GM12878 (cell line): ENCODE results near the gene EPB41L1. TPM values are rescaled to one million over a fixed set of nuclear protein-coding genes. Genes with fewer than 3 reads are reported as not detected.

Experiments used
- ATAC-seq: fragments of 200-7000 bp; cut with Tn5 transposase; 3 replicates; pipeline ENCODE4 v1.9.1; 2020; ENCODE audit warnings: mild to moderate bottlenecking, moderate library complexity
- BruUV-seq: library from RNA; stranded (reverse); fragments of 400-500 nt; replicated peaks from 2 replicates; lab custom pipeline; 2021; lab: Mats Ljungman, UMichigan
- CTCF ChIA-PET: fragments of 300-600 bp; sonication (Branson Sonifier 250); formaldehyde crosslinking; extraction: SDS; loops from one replicate; lab custom pipeline; 2021; ENCODE audit warnings: inconsistent platforms; lab: Yijun Ruan, JAX
- POLR2A ChIA-PET: fragments of 350-600 bp; formaldehyde crosslinking; extraction: SDS; loops from one replicate; lab custom pipeline; 2021; ENCODE audit warnings: inconsistent platforms; lab: Charles Lee
- RAD21 ChIA-PET: fragments of 300-600 bp; sonication (Branson Sonifier 250); formaldehyde crosslinking; loops from one replicate; lab custom pipeline; 2023; ENCODE audit warnings: antibody characterized with exemption; ENCODE audit not compliant: unreplicated experiment; lab: Charles Lee
- SMC1A ChIA-PET: fragments of 300-600 bp; sonication (Branson Sonifier 250); formaldehyde crosslinking; loops from one replicate; lab custom pipeline; 2023; ENCODE audit not compliant: unreplicated experiment, uncharacterized antibody; lab: Charles Lee
- DNase-seq: peaks from one replicate; pipeline ENCODE4 v3.0.0-alpha.2; 2011; ENCODE audit warnings: low read depth, low spot score
- FAIRE-seq: peaks from 3 replicates; lab custom pipeline; 2011; peaks lifted over from hg19 to GRCh38; lab: Jason Lieb, UNC
- H2AFZ ChIP-seq: 2 replicates; pipeline ENCODE4 v1.6.0; 2011; ENCODE audit warnings: low read depth, low read length, control low read depth; ENCODE audit not compliant: control insufficient read depth
- H3K27ac ChIP-seq: 2 replicates; pipeline ENCODE4 v1.5.1; 2011; ENCODE audit warnings: control low read depth; ENCODE audit not compliant: control insufficient read depth, insufficient read depth
- H3K27me3 ChIP-seq, 2 experiments: replicated peaks in 1 of 2; 2 replicates each; pipeline versions ENCODE4 v1.6.0 to v1.6.1; 2011; ENCODE audit warnings: low read length in 1 of 2; ENCODE audit not compliant: control insufficient read depth in 2 of 2, insufficient read depth in 2 of 2
- H3K36me3 ChIP-seq, 2 experiments: 2 replicates each; pipeline ENCODE4 v1.5.1; 2011; ENCODE audit warnings: low read length in 1 of 2; ENCODE audit not compliant: control insufficient read depth in 2 of 2, insufficient read depth in 2 of 2
- H3K4me1 ChIP-seq: 2 replicates; pipeline ENCODE4 v1.6.1; 2011; ENCODE audit warnings: mild to moderate bottlenecking, low read length, moderate library complexity, mixed read lengths; ENCODE audit not compliant: control insufficient read depth, insufficient read depth
- H3K4me2 ChIP-seq: 2 replicates; pipeline ENCODE4 v1.6.0; 2011; ENCODE audit warnings: control low read depth; ENCODE audit not compliant: control insufficient read depth, insufficient read depth
- H3K4me3 ChIP-seq: fragments of 200-600 bp; sonication (generic); 2 replicates; pipeline ENCODE4 v1.5.1; 2016
- H3K79me2 ChIP-seq: 2 replicates; pipeline ENCODE4 v1.6.0; 2011; ENCODE audit warnings: low read length; ENCODE audit not compliant: control insufficient read depth, insufficient read depth
- H3K9ac ChIP-seq: 2 replicates; pipeline ENCODE4 v1.8.0; 2011; ENCODE audit warnings: low read length, control low read depth, mixed read lengths; ENCODE audit not compliant: control insufficient read depth, insufficient read depth
- H3K9me3 ChIP-seq: replicated peaks from 3 replicates; pipeline ENCODE4 v1.5.1; 2011; ENCODE audit warnings: mild to moderate bottlenecking, low read length; ENCODE audit not compliant: control insufficient read depth, insufficient read depth
- H4K20me1 ChIP-seq: 2 replicates; pipeline ENCODE4 v1.6.0; 2011; ENCODE audit not compliant: control insufficient read depth, insufficient read depth
- CBX5 ChIP-seq: sonication (generic); IDR thresholded peaks from 2 replicates; pipeline ENCODE4 v1.6.1; 2016; ENCODE audit warnings: low read depth, moderate library complexity, mild to moderate bottlenecking, inconsistent platforms
- EED ChIP-seq: sonication (generic); IDR thresholded peaks from 2 replicates; pipeline ENCODE4 v1.6.1; 2016; ENCODE audit warnings: antibody characterized with exemption, low read depth
- GABPA ChIP-seq: IDR thresholded peaks from 2 replicates; pipeline ENCODE4 v1.6.1; 2014; ENCODE audit warnings: antibody characterized with exemption, low read depth, mild to moderate bottlenecking, inconsistent platforms
- MXI1 ChIP-seq: fragments of 150-350 bp; IDR thresholded peaks from 2 replicates; pipeline ENCODE4 v1.6.1; 2011; ENCODE audit warnings: low read depth, mild to moderate bottlenecking, inconsistent platforms, low read length, improper control_type of control experiment
- POLR2AphosphoS5 ChIP-seq: IDR thresholded peaks from 2 replicates; pipeline ENCODE4 v1.6.1; 2011; ENCODE audit warnings: mild to moderate bottlenecking, low read length, inconsistent platforms
- STAT3 ChIP-seq: IDR thresholded peaks from 2 replicates; pipeline ENCODE4 v1.6.1; 2011; ENCODE audit warnings: low read depth, low read length, improper control_type of control experiment
- WGBS: methylation state at CpG from one replicate; pipeline ENCODE4 v1.1.6; 2016; ENCODE audit warnings: low lambda C conversion rate; ENCODE audit not compliant: insufficient replicate concordance, insufficient coverage; ENCODE audit errors: missing lambda C conversion rate; 5-methylcytosine and 5-hydroxymethylcytosine counted together
- in situ Hi-C: fragments of 300-500 bp; cut with MboI; formaldehyde crosslinking; loops from 9 replicates; pipeline ENCODE4 v1.14.3; 2018; ENCODE audit warnings: mixed read lengths
- intact Hi-C: fragments of 100-400 bp; cut with micrococcal nuclease; formaldehyde crosslinking; loops from one replicate; pipeline ENCODE4 v1.14.2; 2022; ENCODE audit not compliant: unreplicated experiment
- polyA plus RNA-seq, 11 experiments: library from polyadenylated mRNA; depleted of rRNA in 4 of 11; unstranded in 6 of 11; stranded (reverse) in 5 of 11; fragments of >200 nt; fragmentation: Nextera tagmentation in 4 of 11; fragmentation: Illumina TruSeq in 1 of 11; extraction: Ambion mirVana in 4 of 11; extraction: Trizol in 1 of 11; gene quantifications; 1 replicate in 1 of 11; 2 replicates in 10 of 11; pipeline versions ENCODE4 v1.2.1 to v1.2.3, GENCODE V29; 2011 to 2016; ENCODE audit warnings: inconsistent platforms in 2 of 11, missing spikeins in 2 of 11, low read depth in 1 of 11
- total RNA-seq, 4 experiments: library from RNA; depleted of rRNA in 3 of 4; stranded (reverse); fragments of >200 nt in 3 of 4; fragmentation: Illumina TruSeq in 1 of 4; extraction: Trizol in 1 of 4; gene quantifications; 2 replicates each; pipeline versions ENCODE4 v1.2.1 to v1.2.3, GENCODE V29; 2013 to 2021
- TF ChIP-seq, protein P1 (sequence below): fragments of 450-650 bp; IDR thresholded peaks from 2 replicates; pipeline ENCODE4 v1.6.1; 2017; ENCODE audit warnings: mild to moderate bottlenecking, moderate library complexity
- TF ChIP-seq, protein P2 (sequence below), 3 experiments: IDR thresholded peaks in 2 of 3; conservative IDR thresholded peaks in 1 of 3; 2 replicates each; pipeline ENCODE4 v1.5.1; 2011; ENCODE audit warnings: low read depth in 3 of 3, low read length in 3 of 3, mild to moderate bottlenecking in 3 of 3, control low read depth in 2 of 3, moderate library complexity in 2 of 3, inconsistent platforms in 1 of 3, mixed read lengths in 1 of 3; ENCODE audit not compliant: control insufficient read depth in 2 of 3, insufficient read depth in 1 of 3; ENCODE audit errors: extremely low read depth in 1 of 3
- TF ChIP-seq, protein P3 (sequence below): fragments of 450-650 bp; formaldehyde crosslinking; IDR thresholded peaks from 2 replicates; pipeline ENCODE4 v1.5.0; 2022; ENCODE audit warnings: mild to moderate bottlenecking, missing genetic modification characterization

The EPB41L1 gene
- total and polyA plus RNA-seq, 10 of the 15 experiments (the other 5 are each of a cell fraction or from before 2014, with no cell fraction given), result 0.08 to 3.2 (median 0.31) TPM

DNA sequence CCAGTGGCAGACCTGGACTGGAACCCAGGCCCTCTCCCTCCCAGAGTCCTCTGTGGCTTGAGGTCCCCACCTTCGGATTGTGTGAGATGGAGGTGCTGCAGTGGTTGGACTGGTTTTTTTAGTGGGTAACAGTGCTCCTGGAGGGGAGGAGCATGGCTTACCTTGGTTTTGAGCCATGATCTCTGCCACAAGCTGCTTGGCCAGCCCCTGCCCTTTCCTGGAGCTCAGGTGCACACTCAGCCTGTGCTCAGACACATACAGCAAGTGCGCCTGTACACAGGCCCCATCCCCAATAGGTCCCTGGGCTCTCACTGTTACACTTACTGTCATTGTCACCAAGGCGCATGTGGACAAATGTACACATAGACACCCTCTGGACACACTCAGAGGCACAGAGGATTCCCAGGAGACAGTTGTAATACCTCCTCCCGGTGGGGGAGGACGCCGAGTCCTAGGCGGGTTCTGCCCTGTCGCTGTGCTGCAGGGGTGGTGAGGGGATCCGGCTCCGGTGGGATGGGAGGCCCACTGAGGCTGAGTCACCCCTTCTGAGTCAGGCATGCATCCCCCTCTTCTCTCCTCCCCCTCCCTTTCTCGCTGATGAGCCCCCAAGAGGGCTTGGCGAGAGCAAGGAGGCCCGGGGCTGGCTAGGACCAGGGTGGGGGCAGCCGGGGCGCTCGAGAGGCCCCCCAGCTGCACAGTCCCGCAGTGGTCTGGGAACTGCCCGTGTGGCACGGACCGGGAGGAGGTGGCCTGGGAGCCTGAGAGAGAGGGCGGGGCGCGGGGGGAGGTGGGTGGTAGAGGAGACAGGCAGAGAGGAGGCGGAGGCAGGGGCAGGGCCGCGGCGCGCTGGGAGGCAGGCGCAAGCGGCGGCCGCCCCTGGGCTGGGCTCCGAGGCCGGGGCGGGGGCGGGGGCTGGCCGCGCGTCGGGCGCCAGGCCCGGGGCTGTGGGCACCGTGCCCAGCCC lies 522 bp upstream of the EPB41L1 start (continued):
- TF ChIP-seq EED (no peak), CBX5 (no peak), MXI1 (no peak), POLR2AphosphoS5 (no peak)
- TF ChIP-seq, protein P1, sequence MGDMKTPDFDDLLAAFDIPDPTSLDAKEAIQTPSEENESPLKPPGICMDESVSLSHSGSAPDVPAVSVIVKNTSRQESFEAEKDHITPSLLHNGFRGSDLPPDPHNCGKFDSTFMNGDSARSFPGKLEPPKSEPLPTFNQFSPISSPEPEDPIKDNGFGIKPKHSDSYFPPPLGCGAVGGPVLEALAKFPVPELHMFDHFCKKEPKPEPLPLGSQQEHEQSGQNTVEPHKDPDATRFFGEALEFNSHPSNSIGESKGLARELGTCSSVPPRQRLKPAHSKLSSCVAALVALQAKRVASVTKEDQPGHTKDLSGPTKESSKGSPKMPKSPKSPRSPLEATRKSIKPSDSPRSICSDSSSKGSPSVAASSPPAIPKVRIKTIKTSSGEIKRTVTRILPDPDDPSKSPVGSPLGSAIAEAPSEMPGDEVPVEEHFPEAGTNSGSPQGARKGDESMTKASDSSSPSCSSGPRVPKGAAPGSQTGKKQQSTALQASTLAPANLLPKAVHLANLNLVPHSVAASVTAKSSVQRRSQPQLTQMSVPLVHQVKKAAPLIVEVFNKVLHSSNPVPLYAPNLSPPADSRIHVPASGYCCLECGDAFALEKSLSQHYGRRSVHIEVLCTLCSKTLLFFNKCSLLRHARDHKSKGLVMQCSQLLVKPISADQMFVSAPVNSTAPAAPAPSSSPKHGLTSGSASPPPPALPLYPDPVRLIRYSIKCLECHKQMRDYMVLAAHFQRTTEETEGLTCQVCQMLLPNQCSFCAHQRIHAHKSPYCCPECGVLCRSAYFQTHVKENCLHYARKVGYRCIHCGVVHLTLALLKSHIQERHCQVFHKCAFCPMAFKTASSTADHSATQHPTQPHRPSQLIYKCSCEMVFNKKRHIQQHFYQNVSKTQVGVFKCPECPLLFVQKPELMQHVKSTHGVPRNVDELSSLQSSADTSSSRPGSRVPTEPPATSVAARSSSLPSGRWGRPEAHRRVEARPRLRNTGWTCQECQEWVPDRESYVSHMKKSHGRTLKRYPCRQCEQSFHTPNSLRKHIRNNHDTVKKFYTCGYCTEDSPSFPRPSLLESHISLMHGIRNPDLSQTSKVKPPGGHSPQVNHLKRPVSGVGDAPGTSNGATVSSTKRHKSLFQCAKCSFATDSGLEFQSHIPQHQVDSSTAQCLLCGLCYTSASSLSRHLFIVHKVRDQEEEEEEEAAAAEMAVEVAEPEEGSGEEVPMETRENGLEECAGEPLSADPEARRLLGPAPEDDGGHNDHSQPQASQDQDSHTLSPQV, result no peak

DNA sequence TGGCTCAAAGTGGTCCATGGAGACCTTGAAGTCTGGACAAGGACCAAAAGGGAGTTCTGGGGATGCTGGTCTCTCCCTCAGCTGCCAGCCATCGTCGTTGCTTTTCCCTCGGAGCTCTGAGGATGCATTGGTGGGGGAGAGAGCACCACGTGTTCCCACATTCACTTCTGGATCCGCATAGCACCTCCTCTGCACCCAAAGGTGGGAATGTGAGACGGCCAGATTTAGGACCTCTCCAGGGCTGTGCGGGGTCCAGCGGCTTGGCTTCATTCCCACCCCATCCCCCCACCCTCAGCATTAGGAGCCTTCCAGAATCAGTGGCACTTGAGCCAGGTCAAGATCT lies 1.1 kb downstream of the EPB41L1 start:
- TF ChIP-seq GABPA (no peak), STAT3 (no peak)
- TF ChIP-seq, protein P2, sequence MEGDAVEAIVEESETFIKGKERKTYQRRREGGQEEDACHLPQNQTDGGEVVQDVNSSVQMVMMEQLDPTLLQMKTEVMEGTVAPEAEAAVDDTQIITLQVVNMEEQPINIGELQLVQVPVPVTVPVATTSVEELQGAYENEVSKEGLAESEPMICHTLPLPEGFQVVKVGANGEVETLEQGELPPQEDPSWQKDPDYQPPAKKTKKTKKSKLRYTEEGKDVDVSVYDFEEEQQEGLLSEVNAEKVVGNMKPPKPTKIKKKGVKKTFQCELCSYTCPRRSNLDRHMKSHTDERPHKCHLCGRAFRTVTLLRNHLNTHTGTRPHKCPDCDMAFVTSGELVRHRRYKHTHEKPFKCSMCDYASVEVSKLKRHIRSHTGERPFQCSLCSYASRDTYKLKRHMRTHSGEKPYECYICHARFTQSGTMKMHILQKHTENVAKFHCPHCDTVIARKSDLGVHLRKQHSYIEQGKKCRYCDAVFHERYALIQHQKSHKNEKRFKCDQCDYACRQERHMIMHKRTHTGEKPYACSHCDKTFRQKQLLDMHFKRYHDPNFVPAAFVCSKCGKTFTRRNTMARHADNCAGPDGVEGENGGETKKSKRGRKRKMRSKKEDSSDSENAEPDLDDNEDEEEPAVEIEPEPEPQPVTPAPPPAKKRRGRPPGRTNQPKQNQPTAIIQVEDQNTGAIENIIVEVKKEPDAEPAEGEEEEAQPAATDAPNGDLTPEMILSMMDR (IDR thresholded peaks at IDR 0.05 in 2 of 3, conservative IDR thresholded peaks at IDR 0.05 in 1 of 3; ENCODE audit: control insufficient read depth in 2 of 3, extremely low read depth in 1 of 3, insufficient read depth in 1 of 3, low read depth in 3 of 3, low read length in 3 of 3), result no peak
- TF ChIP-seq, protein P3, sequence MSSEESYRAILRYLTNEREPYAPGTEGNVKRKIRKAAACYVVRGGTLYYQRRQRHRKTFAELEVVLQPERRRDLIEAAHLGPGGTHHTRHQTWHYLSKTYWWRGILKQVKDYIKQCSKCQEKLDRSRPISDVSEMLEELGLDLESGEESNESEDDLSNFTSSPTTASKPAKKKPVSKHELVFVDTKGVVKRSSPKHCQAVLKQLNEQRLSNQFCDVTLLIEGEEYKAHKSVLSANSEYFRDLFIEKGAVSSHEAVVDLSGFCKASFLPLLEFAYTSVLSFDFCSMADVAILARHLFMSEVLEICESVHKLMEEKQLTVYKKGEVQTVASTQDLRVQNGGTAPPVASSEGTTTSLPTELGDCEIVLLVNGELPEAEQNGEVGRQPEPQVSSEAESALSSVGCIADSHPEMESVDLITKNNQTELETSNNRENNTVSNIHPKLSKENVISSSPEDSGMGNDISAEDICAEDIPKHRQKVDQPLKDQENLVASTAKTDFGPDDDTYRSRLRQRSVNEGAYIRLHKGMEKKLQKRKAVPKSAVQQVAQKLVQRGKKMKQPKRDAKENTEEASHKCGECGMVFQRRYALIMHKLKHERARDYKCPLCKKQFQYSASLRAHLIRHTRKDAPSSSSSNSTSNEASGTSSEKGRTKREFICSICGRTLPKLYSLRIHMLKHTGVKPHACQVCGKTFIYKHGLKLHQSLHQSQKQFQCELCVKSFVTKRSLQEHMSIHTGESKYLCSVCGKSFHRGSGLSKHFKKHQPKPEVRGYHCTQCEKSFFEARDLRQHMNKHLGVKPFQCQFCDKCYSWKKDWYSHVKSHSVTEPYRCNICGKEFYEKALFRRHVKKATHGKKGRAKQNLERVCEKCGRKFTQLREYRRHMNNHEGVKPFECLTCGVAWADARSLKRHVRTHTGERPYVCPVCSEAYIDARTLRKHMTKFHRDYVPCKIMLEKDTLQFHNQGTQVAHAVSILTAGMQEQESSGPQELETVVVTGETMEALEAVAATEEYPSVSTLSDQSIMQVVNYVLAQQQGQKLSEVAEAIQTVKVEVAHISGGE (CRISPR knock-in tag), result no peak
- Histone ChIP-seq H3K27me3 (peaks cover 7 to 10% of the 10 kb centered on the region in 2 experiments; a peak in 3 of 4 replicates), H3K4me1 (no peaks in the 10 kb centered on the region), H3K27ac (no peak overlapping the region), H3K79me2 (no peaks in the 10 kb centered on the region), H3K9ac (no peak overlapping the region), H2AFZ (no peak overlapping the region), H3K4me3 (no peak overlapping the region), H3K9me3 (no peaks in the 10 kb centered on the region), H3K4me2 (no peak overlapping the region), H4K20me1 (no peaks in the 10 kb centered on the region), H3K36me3 (no peaks in the 10 kb centered on the region)
- no TSS peak for BruUV-seq
- 40% methylated on average over 8 of the region's 8 CpGs for WGBS
- intact Hi-C loops (loop anchor here (5.0 kb wide), 1 partner anchor 282 kb away; no protein-coding TSS in a partner anchor), in situ Hi-C loops (no loop called here)
- CTCF ChIA-PET, result interaction anchor here (0.9 to 7.4 kb wide), 9 partner anchors 11 to 164 kb away, joined by 3 to 114 read pairs (median 13); no protein-coding TSS in a partner anchor
- ATAC-seq, result no peak
- POLR2A ChIA-PET, result interaction anchor here (0.5 to 0.7 kb wide), 3 partner anchors 12 to 961 kb away, joined by 3 to 7 read pairs (median 3); no protein-coding TSS in a partner anchor
- SMC1A ChIA-PET, result interaction anchor here (0.5 to 3.0 kb wide), 9 partner anchors 9 to 216 kb away, joined by 3 to 28 read pairs (median 4); no protein-coding TSS in a partner anchor
- no peak for DNase-seq
- RAD21 ChIA-PET, result interaction anchor here (0.5 to 1.8 kb wide), 5 partner anchors 29 to 434 kb away, joined by 3 to 5 read pairs (median 4); no protein-coding TSS in a partner anchor
- FAIRE-seq, result no peak
